Middle frontal gyrus (tissue), 1 donor: ENCODE data around the gene MLF1.

ENCODE experiments used
- DNase-seq: peaks from one replicate; pipeline ENCODE4 v3.0.0-alpha.2; 2015; ENCODE audit warnings: low spot score; ENCODE audit errors: extremely low spot score

Gene MLF1

GRCh38 chr3:158574646-158575045 is 3.7 kb downstream of the MLF1 start:
- no peak for DNase-seq

GRCh38 chr3:158590223-158590622 is 19.2 kb downstream of the MLF1 start:
- no peak for DNase-seq

- no peak for DNase-seq
Measured at GRCh38 chr3:158600787-158601186, 29.8 kb downstream of the MLF1 start.

- no peak for DNase-seq
Measured at GRCh38 chr3:158602227-158602626, 31.2 kb downstream of the MLF1 start.

GRCh38 chr3:158617982-158618875 is 47.2 kb downstream of the MLF1 start:
- DNase-seq, result no peak

GRCh38 chr3:158625881-158626280 is 54.9 kb downstream of the MLF1 start:
- no peak for DNase-seq

GRCh38 chr3:158631981-158632380 is 61.0 kb downstream of the MLF1 start:
- no peak for DNase-seq

- no peak for DNase-seq
Measured at GRCh38 chr3:158640646-158641045, 69.7 kb downstream of the MLF1 start.

GRCh38 chr3:158642005-158642404 is 71.0 kb downstream of the MLF1 start:
- no peak for DNase-seq

- no peak for DNase-seq
Measured at GRCh38 chr3:158642474-158643210, 71.6 kb downstream of the MLF1 start.

GRCh38 chr3:158644345-158644908 is 73.4 kb downstream of the MLF1 start, which contains the start of gene GFM1:
TSS of gene GFM1 (plus strand) at chr3:158644527. CDS start at chr3:158644635, 108 bp downstream.
- DNase-seq, result peak; percentile 94

- DNase-seq, result no peak
Measured at GRCh38 chr3:158649791-158650190, 78.8 kb downstream of the MLF1 start.

GRCh38 chr3:158651192-158651591 is 80.2 kb downstream of the MLF1 start:
- no peak for DNase-seq

- DNase-seq, result no peak
Measured at GRCh38 chr3:158652463-158652862, 81.5 kb downstream of the MLF1 start.
